NCI-H82 (cell line): Measurements from ENCODE around the gene MAST3.
A peak's percentile ranks its signal among the peaks of the same experiment; 100 is the strongest.

Experiments
- DNase-seq: peaks from one replicate; lab custom pipeline; 2025; lab: John Stamatoyannopoulos, UW

Gene MAST3

DNA sequence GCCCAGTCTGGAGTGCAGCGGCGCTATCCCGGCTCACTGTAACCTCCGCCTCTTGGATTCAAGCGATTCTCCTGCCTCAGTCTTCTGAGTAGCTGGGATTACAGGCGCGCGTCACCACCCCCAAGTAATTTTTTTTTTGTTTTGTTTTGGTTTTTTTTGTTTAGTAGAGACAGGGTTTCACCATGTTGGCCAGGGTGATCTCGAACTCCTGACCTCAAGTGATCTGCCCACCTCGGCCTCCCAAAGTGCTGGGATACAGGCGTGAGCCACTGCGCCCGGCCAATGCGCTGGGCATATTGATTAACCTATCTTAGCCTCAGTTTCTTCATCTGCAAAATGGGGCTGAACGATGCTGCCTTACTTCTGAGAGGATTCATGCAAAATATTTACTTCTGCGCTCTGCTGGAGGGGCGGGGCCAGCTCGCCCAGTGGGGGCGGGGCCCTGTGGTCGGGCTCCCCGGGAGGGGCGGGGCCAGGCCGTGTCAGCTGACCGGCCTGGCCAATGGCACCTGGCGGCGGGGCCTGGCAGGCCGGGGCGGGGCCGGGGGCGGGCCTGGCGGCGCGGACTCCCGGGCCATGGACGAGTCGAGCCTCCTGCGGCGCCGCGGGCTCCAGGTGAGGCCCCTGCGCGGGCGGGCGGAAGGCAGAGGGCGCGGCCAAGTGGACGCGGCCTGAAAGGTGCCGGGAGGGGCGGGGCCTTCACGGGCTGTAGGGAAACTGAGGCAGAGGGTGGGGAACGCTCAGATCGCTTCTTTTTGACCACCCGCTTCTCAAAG lies at the start of gene MAST3:
TSS of gene MAST3 (plus strand) at position 562 of the 776 bp plus-strand sequence. CDS start at position 577, 15 bp downstream.
- DNase-seq = peak; percentile 95

DNA sequence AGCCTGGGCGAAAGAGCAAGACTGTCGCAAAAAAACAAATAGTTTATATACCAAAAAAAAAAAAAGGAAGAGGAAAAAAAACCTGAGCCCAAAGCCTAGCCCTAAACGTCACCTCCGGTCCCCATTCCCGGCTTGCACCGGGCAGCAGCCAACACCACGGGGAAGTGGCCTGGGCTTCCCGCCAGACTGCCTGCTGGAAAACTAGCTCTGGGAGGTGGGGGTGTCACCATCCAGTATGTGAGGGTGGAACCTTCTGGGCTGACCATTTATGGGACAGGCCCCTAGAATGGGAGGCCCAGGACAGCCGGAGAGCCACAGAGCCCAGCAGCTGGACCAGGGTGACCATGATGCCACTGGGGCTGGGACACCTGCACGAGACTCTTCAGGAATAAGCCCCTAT lies 48.2 kb upstream of the MAST3 start:
- DNase-seq = no peak

DNA sequence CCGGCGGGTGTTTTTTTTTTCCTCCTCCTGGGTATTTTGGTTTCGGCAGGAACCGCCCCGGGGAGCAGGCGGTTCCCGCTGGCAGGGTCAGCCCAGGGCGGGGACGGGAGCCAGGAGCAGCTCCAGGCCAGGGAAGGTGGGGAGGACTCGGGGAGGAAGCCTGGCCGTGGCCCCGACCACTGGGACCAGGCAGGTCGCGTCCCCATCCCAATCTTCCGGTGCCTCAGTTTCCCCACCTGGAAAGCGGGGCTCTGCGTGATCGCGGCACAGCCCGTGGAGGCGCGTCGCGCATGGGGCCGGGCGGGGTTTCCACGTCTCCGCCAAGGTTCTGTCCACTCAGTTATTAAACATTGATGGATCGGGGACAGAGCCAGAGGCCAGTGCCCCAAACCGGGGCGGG lies 45.7 kb upstream of the MAST3 start:
- DNase-seq = no peak

DNA sequence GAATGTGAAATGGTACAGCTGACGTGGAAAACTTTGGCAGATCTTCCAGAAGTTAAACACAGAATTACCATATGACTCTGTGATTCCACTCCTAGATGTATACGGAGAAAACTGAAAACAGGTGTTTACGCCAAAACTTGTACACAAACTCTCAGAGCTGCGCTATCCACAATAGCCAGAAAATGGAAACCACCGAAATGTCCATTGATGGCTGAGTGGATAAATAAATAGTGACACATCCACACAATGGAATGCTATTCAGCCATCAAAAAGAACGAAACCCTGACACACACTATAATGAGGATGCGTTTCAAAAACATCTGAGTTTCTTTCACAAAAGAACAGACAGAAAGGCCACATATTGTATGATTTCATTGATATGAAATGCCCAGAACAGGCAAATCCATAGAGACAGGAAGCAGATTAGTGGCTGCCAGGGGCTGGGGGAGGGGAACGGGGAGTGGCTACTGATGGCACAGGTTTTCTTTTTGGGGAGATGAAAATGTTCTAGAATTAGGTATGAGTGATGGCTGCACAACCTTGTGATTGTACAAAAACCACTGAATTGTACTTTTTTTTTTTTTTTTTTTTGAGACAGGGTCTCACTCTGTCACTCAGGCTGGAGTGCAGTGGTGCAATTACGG lies 43.9 kb upstream of the MAST3 start:
- no peak for DNase-seq

DNA sequence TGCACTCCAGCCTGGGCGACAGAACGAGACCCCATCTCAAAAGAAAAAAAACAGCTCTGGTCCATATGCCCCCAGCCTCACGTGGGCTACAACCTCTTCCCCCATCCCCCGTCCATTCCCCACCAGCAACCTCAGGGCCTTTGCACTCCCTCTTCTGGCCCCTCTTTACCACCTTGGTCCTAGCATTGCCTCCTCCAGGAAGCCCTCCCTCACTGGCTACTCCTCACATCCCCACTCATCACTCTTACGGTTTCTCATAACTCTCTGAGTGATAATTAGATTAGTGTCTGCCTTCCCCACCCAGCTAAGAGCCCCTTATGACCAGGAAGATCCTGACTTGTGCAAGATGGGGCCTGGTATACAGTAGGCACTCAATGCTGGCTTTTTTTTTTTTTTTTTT lies 41.6 kb upstream of the MAST3 start:
- DNase-seq = no peak

DNA sequence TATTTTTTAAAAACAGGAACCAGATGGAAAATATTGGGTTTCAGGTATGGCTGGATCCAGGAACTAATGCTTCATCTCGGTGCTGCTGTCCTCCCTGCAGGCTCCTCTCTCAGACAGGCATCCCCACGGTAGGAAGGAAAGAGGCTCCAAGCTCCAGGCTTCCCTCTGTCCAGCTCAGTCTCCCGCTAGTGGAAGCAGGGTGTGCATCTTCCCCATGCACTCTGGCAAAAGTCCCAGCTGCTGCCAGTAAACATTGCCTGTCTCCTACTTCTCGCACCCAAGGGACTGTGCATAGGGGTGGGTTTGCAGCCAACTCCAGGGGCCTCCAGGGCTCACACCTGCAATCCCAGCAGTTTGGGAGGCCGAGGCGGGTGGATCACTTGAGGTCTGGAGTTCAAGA lies 40.0 kb upstream of the MAST3 start:
- peak; percentile 32 for DNase-seq

DNA sequence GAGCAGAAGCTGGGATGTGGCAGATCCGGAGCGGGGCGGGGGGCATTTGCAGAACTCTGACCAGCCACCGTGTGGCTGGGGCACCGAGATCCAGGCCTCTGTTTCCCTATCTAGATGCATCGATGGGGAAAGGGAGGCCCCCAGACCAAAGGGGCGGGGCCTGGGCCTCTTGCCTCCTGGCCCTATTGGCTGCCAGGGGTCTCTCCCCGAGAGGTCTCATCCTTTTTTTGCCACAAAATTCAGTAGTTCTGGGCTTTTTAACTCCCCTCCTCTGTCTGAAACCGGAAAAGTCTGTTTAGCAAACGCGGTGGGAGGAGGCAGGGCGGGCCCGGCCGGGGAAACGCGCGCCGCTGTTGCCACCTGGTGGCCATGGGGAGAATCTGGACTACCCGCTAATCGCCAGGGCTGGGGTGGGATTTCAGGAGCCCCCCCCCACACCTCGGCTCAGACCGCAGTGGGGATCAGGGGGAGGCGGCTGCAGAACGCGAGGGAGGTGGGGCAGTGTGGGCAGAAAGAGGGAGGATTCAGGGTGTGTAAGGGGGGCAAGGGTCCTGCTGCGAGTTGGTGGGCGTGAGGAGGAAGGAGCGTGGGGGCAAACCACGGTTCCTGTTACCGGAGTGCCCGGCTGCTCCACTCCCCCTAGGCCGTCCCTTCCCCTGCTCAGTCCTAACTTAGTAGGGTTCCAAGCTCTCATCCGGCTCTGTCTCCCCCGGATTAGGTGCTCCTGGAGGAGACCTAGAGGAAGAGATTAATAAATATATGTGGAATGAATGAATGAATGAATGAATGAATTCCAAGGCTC lies 39.2 kb upstream of the MAST3 start:
- peak; percentile 94 for DNase-seq

DNA sequence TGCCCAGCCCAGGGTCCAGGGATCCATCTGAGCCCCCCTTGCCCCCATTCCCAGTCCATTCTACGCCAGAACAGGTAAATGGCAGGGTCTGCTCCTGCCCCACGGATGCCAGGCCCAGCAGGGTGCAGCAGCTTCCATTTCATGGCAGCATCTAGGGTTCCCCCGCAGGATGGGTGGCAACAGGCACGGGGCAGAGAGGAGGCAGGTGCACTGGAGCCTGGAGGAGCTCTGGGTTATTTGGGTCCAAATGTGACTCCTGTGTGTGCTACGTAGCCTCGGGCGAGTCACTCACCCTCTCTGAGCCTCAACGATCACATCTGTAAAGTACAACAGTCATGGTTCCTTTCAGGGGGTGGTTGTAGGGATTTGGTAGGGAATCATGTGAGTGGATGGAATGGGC lies 38.3 kb upstream of the MAST3 start:
- DNase-seq = no peak

DNA sequence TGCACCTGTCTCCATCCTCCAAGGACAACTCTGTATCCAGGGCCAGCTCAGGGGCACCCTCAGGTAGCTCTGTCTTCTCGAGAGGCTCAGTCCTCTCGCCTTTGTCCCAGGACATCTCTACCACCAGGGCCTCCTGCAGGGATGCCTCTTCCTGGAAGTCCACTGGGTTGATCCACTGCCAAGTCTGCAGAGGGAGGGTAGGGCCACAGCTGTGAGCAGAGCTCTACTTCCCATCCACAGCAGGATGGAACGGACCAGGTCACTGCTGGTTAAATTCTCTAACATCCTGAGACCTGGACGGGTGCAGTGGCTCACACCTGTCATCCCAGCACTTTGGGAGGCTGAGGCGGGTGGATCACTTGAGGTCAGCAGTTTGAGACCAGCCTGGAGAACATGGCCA lies 37.7 kb upstream of the MAST3 start:
- no peak for DNase-seq

DNA sequence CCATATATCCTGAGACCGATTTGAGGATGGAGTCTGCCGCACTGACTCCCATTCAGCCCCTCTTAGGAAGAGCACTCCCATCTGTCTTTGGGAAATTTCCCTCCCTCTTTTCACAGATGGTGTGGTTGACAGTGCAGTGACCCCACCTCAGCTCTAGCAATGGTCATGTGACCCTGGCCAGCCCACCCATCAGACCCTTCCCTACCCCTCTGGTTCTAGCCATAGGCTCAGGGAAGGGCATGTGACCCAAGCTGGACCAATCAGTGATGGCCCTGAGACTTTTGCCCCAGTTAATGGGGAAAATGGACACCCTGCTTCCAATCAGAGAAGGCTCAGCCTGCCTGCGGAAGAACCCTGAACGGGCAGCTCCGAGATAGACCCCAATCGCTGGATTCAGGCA lies 37.1 kb upstream of the MAST3 start:
- DNase-seq = peak; percentile 91

DNA sequence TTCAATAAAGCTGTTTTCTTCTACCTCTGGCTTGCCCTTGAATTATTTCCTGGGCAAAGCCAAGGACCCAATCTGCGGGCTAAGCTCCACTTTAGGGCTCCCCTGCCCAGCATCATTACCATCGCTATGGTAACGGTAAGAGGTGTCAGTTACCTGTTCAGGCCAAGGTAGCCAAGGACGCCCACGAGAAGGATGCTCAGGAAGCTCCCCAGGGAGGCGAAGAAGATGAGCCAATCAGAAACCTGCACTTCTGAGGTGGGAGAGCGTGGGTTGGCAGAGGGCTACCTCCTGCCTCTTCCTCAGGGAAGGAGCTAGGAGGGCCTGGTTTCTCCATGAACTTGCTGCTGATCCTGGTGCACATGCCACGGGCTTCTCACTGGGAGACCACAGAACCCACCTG lies 35.5 kb upstream of the MAST3 start:
- DNase-seq = no peak

DNA sequence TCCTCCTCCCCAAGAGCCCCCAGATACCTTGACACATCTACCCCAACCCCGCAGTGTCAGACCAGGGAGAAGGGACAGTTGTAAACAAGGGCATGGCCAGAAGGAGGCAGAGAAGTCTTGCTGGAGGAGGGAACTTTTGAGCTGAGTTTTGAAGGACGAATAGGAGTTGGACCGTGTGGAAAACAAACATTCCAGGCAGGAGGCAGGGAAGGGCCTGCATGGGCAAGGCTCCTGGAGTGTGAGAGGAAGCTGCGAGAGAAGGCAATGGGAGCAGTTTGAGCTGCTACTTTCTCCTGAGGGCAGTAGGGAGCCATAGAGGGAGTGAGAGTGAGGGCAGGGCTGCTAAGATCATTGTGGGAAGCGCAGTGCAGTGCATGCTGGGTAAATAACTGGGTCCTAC lies 34.1 kb upstream of the MAST3 start:
- DNase-seq = no peak

DNA sequence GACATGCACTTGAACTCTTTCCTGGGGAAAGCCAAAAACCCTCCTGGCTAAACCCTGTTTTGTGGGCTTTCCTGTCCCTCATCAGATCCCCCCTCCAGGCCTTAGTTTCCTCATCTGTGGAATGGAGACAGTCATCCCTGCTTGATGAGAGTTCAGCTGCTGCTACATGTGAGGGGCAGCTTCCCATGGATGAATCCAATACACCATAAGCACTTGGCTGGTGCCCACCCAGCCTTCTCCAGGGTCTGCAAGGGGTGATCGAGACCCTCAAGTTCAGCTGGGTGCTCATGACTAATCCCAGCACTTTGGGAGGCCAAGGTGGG lies 32.4 kb upstream of the MAST3 start:
- no peak for DNase-seq

DNA sequence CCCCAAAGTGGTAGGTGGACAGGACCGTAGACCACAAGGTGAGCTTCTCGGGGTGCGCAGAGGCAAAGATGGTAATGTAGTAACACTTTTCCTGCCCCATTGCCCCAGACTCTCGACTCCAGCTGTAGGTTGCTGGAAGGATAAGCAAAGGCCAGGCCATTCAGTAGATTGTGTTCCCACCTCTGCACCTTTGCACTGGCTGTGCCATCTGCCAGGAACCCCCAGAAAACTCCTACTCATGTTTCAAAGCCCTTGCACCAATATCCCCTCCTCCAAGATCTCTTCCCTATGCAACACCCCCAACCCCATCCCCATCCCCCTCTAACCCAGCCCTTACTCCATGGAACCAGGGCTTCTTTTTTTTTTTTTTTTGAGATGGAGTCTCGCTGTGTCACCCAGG lies 29.2 kb upstream of the MAST3 start:
- no peak for DNase-seq

DNA sequence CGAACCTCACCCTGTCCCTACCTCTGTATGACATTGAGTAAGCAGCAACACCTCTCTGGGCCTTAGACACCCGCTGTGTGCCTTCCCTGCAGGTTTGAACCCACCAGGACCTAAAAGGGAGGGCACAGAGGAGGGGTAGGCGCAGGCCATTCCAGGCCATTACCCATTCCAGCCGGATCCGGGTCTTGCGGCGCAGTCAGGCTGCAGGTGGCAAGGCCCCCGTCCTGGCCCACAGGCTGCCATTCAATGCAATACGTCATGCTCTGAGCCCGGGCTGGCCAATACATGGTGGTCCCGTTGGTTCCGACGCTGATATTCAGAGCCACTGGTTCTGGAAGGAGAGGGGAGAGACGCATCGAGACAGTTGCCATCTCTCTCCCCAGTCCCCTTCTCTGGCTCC lies 28.2 kb upstream of the MAST3 start:
- no peak for DNase-seq

DNA sequence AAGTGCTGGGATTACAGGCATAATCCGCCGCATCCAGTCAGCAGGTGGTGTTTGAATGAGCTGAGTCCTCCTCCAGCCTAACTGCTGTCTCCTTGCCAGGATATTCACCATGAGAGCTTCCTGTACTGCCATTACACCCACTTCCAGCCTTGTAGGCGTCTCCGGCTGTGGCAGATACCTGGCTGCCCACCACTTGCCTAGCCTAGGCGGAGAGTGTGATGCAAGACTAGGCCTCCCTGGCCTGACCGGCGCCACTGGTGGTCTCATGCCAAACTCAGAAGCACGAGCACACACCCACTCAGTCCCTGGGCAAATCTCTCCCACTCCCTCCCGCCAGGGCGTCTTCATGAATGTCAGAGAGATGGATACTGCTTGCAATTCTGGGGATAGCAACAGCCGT lies 27.4 kb upstream of the MAST3 start:
- peak; percentile 53 for DNase-seq

DNA sequence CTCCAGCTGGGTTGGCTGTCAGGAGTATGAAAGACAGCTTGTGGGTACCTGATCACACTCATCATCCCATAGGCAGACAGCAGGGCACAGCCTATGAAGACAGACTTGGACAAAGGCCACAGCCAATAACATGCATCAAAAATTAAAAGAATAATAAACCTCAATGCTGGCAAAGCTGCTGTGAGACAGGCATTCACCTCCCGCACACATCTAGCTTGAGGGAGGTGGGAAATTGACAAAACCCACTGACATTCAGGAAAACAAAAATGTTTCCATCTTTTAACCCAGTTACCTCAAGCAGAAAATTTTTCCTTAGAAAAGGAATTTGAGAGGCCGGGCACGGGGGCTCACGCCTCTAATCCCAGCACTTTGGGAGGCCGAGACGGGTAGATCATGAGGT lies 25.2 kb upstream of the MAST3 start:
- DNase-seq = no peak

DNA sequence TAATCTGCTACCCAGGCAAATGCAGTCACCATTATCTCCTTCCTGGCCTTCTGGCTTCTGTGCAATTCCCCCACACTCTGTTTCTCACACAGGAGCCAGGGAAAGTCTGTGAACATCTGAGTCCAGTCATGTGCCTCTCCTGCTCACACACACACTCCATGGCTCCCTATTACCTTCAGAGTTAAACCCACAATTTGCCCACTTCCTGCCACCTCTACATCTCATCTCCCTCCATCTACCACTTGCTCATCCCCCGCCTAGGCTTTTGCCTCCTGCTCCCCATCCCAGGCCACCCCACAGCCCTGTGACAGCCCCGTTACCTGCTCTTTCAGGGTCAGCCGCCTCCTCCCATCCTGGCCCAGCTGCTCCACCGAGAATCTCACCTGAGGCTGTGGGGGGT lies 24.4 kb upstream of the MAST3 start:
- no peak for DNase-seq

DNA sequence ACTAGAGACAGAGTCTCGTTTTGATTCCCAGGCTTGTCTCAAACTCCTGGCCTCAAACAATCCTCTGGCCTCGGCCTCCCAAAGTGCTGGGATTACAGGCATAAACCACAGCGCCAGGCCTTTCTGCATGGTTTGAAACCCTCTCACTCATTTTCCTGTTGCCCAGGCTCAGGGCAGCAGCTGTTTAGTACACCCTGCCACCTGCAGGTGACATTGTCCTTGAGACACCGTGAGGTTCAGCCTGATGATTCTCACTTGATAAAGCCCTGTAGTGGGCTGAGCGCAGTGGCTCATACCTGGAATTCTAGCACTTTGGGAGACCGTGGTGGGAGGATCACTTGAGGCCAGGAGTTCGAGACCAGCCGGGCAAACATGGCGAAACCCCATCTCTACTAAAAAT lies 23.4 kb upstream of the MAST3 start:
- DNase-seq = peak; percentile 59

DNA sequence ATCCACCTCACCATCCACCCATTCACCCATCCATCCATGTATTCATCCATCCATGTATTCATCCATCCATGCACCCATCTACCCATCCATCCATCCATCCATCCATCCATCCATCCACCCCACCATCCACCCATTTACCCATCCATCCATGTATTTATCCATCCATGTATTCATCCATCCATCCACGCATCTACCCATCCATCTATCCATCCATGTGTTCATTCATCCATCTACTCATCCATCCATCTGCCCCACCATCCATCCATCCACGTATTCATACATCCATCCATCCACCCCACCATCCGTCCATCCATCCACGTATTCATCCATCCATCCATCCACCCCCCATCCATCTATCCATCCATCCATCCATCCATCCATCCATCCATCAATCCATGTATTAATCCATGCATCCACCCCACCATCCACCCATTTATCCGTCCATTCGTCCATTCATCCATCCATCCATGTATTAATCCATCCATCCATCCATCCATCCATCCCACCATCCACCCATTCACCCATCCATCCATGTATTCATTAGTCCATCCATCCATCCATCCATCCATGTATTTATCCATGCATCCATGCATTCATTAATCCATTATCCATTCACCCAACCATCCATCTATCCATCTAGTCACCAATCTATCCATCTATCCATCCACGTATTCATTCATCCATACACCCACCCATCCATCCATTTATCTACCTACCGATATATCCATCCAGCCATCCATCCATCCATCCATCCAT lies 13.5 kb upstream of the MAST3 start:
- DNase-seq = no peak

DNA sequence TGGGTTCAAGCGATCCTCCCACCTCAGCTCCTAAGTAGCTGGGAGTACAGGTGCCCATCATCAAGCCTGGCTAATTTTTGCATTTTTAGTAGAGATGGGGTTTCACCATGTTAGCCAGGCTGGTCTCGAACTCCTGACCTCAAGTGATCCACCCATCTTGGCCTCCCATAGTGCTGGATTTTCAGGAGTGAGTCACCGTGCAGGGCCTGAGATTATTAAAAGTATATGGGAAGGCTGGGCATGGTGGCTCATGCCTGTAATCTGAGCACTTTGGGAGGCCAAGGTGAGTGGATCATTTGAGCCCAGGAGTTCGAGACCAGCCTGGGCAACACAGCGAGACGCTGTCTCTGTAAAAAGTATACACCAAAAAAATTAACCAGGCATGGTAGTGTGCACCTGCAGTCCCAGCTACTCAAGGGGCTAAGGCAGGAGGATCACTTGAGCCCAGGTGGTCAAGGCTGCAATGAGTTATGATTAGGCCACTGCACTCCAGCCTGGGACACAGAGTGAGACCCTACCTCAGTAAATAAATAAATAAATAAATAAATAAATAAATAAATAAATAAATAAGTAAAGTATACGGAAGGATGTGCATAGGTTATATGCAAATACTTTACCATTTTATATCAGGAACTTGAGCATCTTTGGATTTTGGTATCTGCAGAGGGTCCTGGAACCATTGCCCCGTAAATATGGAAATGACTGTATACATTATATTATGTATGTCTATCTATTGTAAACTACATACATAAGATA lies 11.7 kb upstream of the MAST3 start:
- DNase-seq = no peak
